Measurements from ENCODE around the gene SLAMF1.
"Not testable (repeated sequence)": the region's sequence is repeated elsewhere in the genome, so short reads cannot be mapped to it uniquely, and the experiment has no call there.

The SLAMF1 gene

DNA sequence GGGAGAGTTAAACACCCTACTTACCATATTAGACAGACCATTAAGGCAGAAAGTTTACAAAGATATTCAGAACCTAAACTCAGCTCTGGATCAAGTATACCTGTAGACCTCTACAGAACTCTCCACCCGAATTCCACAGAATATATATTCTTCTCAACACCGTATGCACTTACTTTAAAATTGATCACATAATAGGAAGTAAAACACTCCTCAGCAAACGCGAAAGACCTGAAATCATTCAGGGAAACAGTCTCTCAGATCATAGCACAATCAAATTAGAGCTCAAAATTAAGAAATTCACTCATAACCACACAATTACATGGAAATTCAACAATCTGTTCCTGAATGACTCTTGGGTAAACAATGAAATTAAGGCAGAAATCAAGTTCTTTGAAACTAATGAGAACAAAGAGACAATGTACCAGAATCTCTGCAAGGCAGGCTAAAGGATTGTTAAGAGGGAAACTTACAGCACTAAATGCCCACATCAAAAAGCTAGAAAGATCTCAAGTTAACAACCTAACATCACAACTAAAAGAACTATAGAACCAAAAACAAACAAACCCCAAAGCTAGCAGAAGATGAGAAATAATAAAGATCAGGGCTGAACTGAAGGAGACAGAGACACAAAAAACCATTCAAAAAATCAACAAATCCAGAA, 86.7 kb downstream of the SLAMF1 start:
- H3K4me3 ChIP-seq (ENCODE audit: low read depth, low read length): no peak overlapping the region
- DNase-seq (ENCODE audit: low read depth): no peak
- TF ChIP-seq, protein P1, sequence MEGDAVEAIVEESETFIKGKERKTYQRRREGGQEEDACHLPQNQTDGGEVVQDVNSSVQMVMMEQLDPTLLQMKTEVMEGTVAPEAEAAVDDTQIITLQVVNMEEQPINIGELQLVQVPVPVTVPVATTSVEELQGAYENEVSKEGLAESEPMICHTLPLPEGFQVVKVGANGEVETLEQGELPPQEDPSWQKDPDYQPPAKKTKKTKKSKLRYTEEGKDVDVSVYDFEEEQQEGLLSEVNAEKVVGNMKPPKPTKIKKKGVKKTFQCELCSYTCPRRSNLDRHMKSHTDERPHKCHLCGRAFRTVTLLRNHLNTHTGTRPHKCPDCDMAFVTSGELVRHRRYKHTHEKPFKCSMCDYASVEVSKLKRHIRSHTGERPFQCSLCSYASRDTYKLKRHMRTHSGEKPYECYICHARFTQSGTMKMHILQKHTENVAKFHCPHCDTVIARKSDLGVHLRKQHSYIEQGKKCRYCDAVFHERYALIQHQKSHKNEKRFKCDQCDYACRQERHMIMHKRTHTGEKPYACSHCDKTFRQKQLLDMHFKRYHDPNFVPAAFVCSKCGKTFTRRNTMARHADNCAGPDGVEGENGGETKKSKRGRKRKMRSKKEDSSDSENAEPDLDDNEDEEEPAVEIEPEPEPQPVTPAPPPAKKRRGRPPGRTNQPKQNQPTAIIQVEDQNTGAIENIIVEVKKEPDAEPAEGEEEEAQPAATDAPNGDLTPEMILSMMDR (IDR thresholded peaks at IDR 0.05; ENCODE audit: low read depth, low read length): no peak

DNA sequence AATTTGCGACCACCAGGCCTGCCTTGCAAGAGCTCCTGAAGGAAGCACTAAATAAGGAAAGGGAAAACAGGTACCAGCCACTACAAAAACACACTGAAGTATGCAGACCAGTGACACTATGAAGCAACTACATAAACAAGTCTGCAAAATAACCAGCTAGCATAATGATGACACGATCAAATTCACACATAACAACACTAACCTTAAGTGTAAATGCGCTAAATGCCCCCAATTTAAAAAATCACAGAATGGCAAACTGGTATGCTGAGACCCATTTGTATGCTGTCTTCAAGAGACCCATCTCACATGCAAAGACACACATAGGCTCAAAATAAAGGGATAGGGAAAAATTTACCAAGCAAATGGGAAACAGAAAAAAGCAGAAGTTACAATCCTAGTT, 87.4 kb downstream of the SLAMF1 start:
- DNase-seq (ENCODE audit: low read depth); H3K4me3 ChIP-seq (ENCODE audit: low read depth, low read length): not testable (repeated sequence)

DNA sequence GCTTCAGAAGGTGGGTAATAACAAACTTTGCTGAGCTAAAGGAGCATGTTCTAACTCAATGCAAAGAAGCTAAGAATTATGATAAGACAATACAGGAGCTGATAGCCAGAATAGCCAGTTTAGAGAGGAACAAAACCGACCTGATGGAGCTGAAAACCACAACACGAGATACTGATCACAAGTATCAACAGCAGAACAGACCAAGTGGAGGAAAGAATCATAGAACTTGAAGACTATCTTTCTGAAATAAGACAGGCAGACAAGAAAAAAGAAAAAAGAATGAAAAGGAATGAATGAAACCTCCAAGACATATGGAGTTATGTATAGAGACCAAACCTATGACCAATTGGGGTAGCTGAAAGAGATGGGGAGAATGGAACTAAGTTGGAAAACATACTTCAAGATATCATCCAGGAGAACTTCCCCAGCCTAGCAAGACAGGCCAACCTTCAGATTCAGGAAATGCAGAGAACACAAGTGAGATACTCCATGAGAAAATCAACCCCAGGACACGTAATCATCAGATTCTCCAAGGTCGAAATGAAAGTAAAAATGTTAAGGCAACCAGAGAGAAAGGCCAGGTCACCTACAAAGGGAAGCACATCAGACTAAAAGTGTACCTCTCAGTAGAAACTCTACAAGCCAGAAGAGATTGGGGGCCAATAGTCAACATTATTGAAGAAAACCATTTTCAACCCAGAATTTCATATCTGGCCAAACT, 88.0 kb downstream of the SLAMF1 start:
- TF ChIP-seq, protein P2, sequence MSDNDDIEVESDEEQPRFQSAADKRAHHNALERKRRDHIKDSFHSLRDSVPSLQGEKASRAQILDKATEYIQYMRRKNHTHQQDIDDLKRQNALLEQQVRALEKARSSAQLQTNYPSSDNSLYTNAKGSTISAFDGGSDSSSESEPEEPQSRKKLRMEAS (IDR thresholded peaks at IDR 0.05; ENCODE audit: low read depth, low read length): no peak
- TF ChIP-seq MYC (IDR thresholded peaks at IDR 0.05; ENCODE audit: low read depth, low read length): no peak
- TF ChIP-seq, protein P1 (IDR thresholded peaks at IDR 0.05; ENCODE audit: low read depth, low read length): no peak
- no peak for TF ChIP-seq POLR2A (IDR thresholded peaks at IDR 0.05; ENCODE audit: extremely low read depth, insufficient read length)
- no peak overlapping the region for H3K4me3 ChIP-seq (ENCODE audit: low read depth, low read length)

More for the DNA sequence above, 88.0 kb downstream of the SLAMF1 start:
- DNase-seq (ENCODE audit: low read depth): no peak
